ENCODE results near the gene TERT.
"Not testable (repeated sequence)": the region's sequence is repeated elsewhere in the genome, so short reads cannot be mapped to it uniquely, and the experiment has no call there.

Gene TERT

GRCh38 chr5:1294206-1294834 lies 548 bp downstream of the TERT start:
- no peak for DNase-seq (ENCODE audit: low read depth)

GRCh38 chr5:1293416-1294205 lies 1.3 kb downstream of the TERT start:
- DNase-seq (ENCODE audit: low read depth): no peak

GRCh38 chr5:1292846-1293415 lies 1.9 kb downstream of the TERT start:
- DNase-seq (ENCODE audit: low read depth): no peak

- no peak for DNase-seq (ENCODE audit: low read depth)
Observed at GRCh38 chr5:1292139-1292538, 2.7 kb downstream of the TERT start.

- DNase-seq (ENCODE audit: low read depth): no peak
Observed at GRCh38 chr5:1291611-1292080, 3.2 kb downstream of the TERT start.

- not testable (repeated sequence) for DNase-seq (ENCODE audit: low read depth)
Observed at GRCh38 chr5:1290956-1291355, 3.9 kb downstream of the TERT start.

GRCh38 chr5:1289559-1289958 lies 5.3 kb downstream of the TERT start:
- not testable (repeated sequence) for DNase-seq (ENCODE audit: low read depth)

- no peak for DNase-seq (ENCODE audit: low read depth)
Observed at GRCh38 chr5:1288439-1289335, 6.2 kb downstream of the TERT start.

- DNase-seq (ENCODE audit: low read depth): no peak
Observed at GRCh38 chr5:1285883-1286291, 9.0 kb downstream of the TERT start.

- DNase-seq (ENCODE audit: low read depth): no peak
Observed at GRCh38 chr5:1285141-1285540, 9.7 kb downstream of the TERT start.

GRCh38 chr5:1284336-1284970 lies 10.4 kb downstream of the TERT start:
- not testable (repeated sequence) for DNase-seq (ENCODE audit: low read depth)

GRCh38 chr5:1283729-1284041 lies 11.2 kb downstream of the TERT start:
- DNase-seq (ENCODE audit: low read depth): not testable (repeated sequence)

- not testable (repeated sequence) for DNase-seq (ENCODE audit: low read depth)
Observed at GRCh38 chr5:1282993-1283728, 11.7 kb downstream of the TERT start.

GRCh38 chr5:1282131-1282992 lies 12.5 kb downstream of the TERT start:
- no peak for DNase-seq (ENCODE audit: low read depth)

GRCh38 chr5:1281038-1281882 lies 13.6 kb downstream of the TERT start:
- DNase-seq (ENCODE audit: low read depth): no peak

GRCh38 chr5:1280177-1281037 lies 14.5 kb downstream of the TERT start:
- DNase-seq (ENCODE audit: low read depth): no peak

GRCh38 chr5:1279443-1280151 lies 15.3 kb downstream of the TERT start:
- no peak for DNase-seq (ENCODE audit: low read depth)
